ENCODE data around the gene SCFD2.
"Not testable (repeated sequence)": the region's sequence is repeated elsewhere in the genome, so short reads cannot be mapped to it uniquely, and the experiment has no call there.

The SCFD2 gene

DNA sequence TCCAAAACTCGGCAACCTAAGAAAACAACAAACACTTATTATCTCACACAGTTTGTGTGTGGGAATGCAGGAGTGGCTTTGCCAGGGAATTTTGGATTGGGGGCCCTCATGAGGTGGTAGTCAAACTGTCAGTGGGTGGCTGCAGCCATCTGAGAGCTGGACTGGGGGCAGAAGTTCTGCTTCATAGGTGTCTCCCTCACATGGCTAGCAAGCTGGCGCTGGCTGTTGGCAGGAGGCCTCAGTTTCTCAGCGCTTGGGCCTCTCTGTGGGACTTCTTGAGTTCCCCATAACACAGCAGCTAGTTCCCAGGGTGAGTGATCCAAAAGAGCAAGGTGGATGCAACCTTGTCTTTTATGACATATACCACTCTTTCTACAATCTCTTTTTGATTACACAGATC, 529.7 kb downstream of the SCFD2 start:
- no peak overlapping the region for H3K4me2 ChIP-seq (ENCODE audit: low read length)
- no peaks in the 10 kb centered on the region for H3K4me1 ChIP-seq (ENCODE audit: low read length)
- no peak overlapping the region for H3K9ac ChIP-seq (ENCODE audit: low read length)
- H3K9me3 ChIP-seq (ENCODE audit: insufficient read depth, low read length): no peaks in the 10 kb centered on the region
- H3K79me2 ChIP-seq (ENCODE audit: low read length): no peaks in the 10 kb centered on the region
- no peak overlapping the region for H3K27ac ChIP-seq (ENCODE audit: low read length)
- H3K36me3 ChIP-seq (replicated peaks; ENCODE audit: low read depth, low read length): no peaks in the 10 kb centered on the region
- H2AFZ ChIP-seq (ENCODE audit: low read depth, low read length): no peak overlapping the region
- no peaks in the 10 kb centered on the region for H3K27me3 ChIP-seq (ENCODE audit: low read depth, low read length)
- H4K20me1 ChIP-seq (ENCODE audit: insufficient read depth, low read length): no peaks in the 10 kb centered on the region
- no peak for TF ChIP-seq EZH2phosphoT487 (IDR thresholded peaks at IDR 0.05; ENCODE audit: low read depth)
- TF ChIP-seq, protein P1, sequence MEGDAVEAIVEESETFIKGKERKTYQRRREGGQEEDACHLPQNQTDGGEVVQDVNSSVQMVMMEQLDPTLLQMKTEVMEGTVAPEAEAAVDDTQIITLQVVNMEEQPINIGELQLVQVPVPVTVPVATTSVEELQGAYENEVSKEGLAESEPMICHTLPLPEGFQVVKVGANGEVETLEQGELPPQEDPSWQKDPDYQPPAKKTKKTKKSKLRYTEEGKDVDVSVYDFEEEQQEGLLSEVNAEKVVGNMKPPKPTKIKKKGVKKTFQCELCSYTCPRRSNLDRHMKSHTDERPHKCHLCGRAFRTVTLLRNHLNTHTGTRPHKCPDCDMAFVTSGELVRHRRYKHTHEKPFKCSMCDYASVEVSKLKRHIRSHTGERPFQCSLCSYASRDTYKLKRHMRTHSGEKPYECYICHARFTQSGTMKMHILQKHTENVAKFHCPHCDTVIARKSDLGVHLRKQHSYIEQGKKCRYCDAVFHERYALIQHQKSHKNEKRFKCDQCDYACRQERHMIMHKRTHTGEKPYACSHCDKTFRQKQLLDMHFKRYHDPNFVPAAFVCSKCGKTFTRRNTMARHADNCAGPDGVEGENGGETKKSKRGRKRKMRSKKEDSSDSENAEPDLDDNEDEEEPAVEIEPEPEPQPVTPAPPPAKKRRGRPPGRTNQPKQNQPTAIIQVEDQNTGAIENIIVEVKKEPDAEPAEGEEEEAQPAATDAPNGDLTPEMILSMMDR (IDR thresholded peaks at IDR 0.05; ENCODE audit: low read depth, low read length): no peak
- no peak overlapping the region for H3K4me3 ChIP-seq (ENCODE audit: low read length)

DNA sequence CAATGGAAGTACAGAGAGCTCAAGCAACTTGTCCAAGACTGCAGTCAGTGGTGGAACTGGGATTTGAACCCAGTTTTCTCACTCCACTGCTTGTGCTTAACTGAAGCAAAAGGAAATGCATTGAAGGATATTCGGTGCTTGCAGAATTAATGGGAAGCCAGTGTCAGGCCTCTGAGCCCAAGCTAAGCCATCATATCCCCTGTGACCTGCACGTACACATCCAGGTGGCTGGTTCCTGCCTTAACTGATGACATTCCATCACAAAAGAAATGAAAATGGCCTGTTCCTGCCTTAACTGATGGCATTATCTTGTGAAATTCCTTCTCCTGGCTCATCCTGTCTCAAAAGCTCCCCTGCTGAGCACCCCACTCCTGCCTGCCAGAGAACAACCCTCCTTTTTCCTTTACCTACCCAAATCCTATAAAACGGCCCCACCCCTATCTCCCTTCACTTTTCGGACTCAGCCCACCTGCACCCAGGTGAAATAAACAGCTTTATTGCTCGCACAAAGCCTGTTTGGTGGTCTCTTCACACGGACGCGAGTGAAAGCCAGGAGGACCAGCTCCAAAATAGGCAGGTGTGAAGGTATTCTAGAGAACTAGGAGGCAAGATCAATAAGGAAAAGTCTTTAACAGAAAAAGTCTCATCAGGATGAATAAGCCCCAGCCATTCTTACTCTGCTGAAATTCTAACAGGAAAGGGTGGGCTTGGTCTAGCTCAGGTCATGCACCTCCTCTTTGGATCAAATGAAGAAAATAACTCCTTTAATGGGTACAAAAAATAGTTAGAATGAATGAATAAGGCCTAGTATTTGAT, 531.0 kb downstream of the SCFD2 start:
- not testable (repeated sequence) for H3K79me2 ChIP-seq (ENCODE audit: low read length); H3K27ac ChIP-seq (ENCODE audit: low read length); H2AFZ ChIP-seq (ENCODE audit: low read depth, low read length); H3K36me3 ChIP-seq (replicated peaks; ENCODE audit: low read depth, low read length); H3K4me2 ChIP-seq (ENCODE audit: low read length); H3K4me3 ChIP-seq (ENCODE audit: low read length); H3K27me3 ChIP-seq (ENCODE audit: low read depth, low read length); H3K9ac ChIP-seq (ENCODE audit: low read length); H3K9me3 ChIP-seq (ENCODE audit: insufficient read depth, low read length); H3K4me1 ChIP-seq (ENCODE audit: low read length); H4K20me1 ChIP-seq (ENCODE audit: insufficient read depth, low read length)

DNA sequence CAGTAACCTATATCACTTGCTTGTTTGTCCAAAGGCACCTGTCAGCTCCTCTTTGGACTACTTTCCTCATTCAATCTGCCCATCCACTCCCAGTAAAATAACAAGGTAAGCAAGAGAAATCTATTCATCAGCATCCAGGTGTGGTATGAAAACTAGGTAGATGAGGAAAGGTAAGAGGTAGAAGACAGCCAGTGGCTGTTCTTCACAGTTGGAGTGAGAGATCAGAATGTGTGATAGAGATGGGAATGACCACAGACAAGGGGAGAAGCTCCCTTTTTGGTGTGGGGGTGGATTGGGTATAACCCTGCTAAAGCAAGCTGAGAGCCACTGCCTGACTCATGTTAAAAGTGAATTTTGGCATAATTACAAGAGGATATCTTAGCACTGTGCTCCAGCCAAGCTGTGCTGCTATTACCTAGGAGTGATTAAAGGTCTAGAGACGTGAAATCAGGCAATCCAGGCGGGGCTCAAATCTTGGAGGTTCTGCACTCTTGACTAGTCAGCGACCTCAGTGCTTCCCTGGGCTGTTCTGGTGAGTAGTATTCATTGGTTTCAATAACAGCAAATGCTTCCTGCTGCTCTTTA, 531.8 kb downstream of the SCFD2 start:
- H3K4me3 ChIP-seq (ENCODE audit: low read length): no peak overlapping the region
- no peaks in the 10 kb centered on the region for H3K4me1 ChIP-seq (ENCODE audit: low read length)
- no peak overlapping the region for H3K9ac ChIP-seq (ENCODE audit: low read length)
- H3K36me3 ChIP-seq (replicated peaks; ENCODE audit: low read depth, low read length): no peaks in the 10 kb centered on the region
- no peaks in the 10 kb centered on the region for H3K9me3 ChIP-seq (ENCODE audit: insufficient read depth, low read length)
- H4K20me1 ChIP-seq (ENCODE audit: insufficient read depth, low read length): no peaks in the 10 kb centered on the region
- no peaks in the 10 kb centered on the region for H3K79me2 ChIP-seq (ENCODE audit: low read length)
- H3K27ac ChIP-seq (ENCODE audit: low read length): no peak overlapping the region
- H2AFZ ChIP-seq (ENCODE audit: low read depth, low read length): no peak overlapping the region
- no peak for TF ChIP-seq EZH2phosphoT487 (IDR thresholded peaks at IDR 0.05; ENCODE audit: low read depth)
- TF ChIP-seq, protein P1 (IDR thresholded peaks at IDR 0.05; ENCODE audit: low read depth, low read length): no peak
- H3K27me3 ChIP-seq (ENCODE audit: low read depth, low read length): no peaks in the 10 kb centered on the region
- H3K4me2 ChIP-seq (ENCODE audit: low read length): no peak overlapping the region

DNA sequence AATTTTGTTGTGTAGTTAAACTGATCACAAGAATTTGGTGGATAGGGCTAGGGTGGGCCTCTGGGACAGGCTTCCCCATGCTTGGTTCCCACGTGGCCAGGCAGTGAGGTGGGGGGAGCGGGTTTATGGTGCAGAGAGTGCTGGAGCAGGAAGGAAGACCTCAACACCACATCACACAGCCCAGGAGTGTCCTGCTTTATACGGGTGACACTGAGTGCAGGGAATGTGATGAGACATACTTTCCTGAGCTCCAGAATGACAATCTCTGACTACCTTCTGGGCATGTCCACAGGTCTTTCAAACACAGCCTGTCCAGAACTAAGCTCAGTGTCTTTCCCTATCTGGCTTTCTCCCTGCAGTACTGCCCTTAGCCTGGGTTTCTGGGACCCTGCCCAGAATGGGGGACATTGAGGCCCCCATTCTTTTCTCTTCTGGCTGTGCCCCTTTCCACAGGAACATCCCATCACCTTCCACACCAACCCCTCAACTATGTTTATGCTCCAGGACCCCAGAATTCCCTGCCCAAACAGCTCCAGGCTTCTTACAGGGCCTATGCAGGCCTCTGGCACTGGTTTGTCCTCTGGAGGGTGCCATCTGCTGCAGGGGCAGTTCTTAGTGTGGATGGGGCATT, 540.3 kb downstream of the SCFD2 start:
- Histone ChIP-seq H2AFZ (ENCODE audit: low read depth, low read length) (no peak overlapping the region), H3K27me3 (ENCODE audit: low read depth, low read length) (no peaks in the 10 kb centered on the region), H4K20me1 (ENCODE audit: insufficient read depth, low read length) (no peaks in the 10 kb centered on the region), H3K4me1 (ENCODE audit: low read length) (no peaks in the 10 kb centered on the region), H3K9me3 (ENCODE audit: insufficient read depth, low read length) (no peaks in the 10 kb centered on the region), H3K9ac (ENCODE audit: low read length) (no peak overlapping the region), H3K4me2 (ENCODE audit: low read length) (no peak overlapping the region), H3K36me3 (replicated peaks; ENCODE audit: low read depth, low read length) (no peaks in the 10 kb centered on the region), H3K27ac (ENCODE audit: low read length) (no peak overlapping the region), H3K4me3 (ENCODE audit: low read length) (no peak overlapping the region), H3K79me2 (ENCODE audit: low read length) (no peaks in the 10 kb centered on the region)
- TF ChIP-seq, protein P1 (IDR thresholded peaks at IDR 0.05; ENCODE audit: low read depth, low read length): no peak
- no peak for TF ChIP-seq EZH2phosphoT487 (IDR thresholded peaks at IDR 0.05; ENCODE audit: low read depth)
